K562 (cell line): ENCODE measurements around the gene CTTNBP2.

Experiments
- CREB3 ChIP-seq: fragments of 450-650 bp; conservative IDR thresholded peaks from 2 replicates; pipeline ENCODE4 v1.6.1; 2016; ENCODE audit warnings: missing genetic modification characterization, low read depth, mild to moderate bottlenecking, missing compliant biosample characterization, moderate library complexity
- TEAD4 ChIP-seq, 2 experiments: sonication (generic) in 1 of 2; formaldehyde crosslinking in 1 of 2; IDR thresholded peaks; 2 replicates each; pipeline versions ENCODE4 v1.6.1 to v1.8.0; 2012 to 2022; ENCODE audit warnings: borderline replicate concordance in 1 of 2, inconsistent platforms in 1 of 2, low read length in 1 of 2, mild to moderate bottlenecking in 1 of 2, missing genetic modification reagents in 1 of 2
- TF ChIP-seq, protein P1 (sequence below), 2 experiments: fragments of 450-650 bp; formaldehyde crosslinking in 1 of 2; IDR thresholded peaks; 2 replicates each; pipeline versions ENCODE4 v1.4.0 to v1.6.1; 2014 to 2020; ENCODE audit warnings: mild to moderate bottlenecking in 2 of 2, borderline replicate concordance in 1 of 2, low read depth in 1 of 2

DNA sequence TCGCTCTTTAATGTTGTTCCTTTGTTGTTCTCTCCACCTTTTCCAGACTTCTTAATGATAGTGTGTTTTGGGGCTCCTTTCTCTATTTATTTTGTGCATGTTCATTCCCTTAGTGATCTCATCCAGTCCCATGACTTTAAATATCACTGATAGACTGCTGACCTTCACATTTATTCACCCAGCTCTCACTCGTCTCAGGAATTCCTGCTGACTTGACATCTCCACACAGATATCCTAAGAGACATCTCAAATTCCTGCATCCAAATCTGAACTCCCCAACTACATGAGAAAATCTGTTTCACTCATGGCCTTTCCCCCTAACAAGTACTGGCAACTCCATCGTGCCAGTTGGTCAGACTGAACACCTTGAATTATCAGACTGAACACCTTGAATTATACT lies 111.2 kb downstream of the CTTNBP2 start:
- TF ChIP-seq CREB3 (tag) (no peak), TEAD4 (IDR thresholded peaks at IDR 0.05; ENCODE audit: low read length) (no peak), TEAD4 (CRISPR knock-in tag; IDR thresholded peaks at IDR 0.05; ENCODE audit: borderline replicate concordance) (no peak)
- TF ChIP-seq, protein P1, sequence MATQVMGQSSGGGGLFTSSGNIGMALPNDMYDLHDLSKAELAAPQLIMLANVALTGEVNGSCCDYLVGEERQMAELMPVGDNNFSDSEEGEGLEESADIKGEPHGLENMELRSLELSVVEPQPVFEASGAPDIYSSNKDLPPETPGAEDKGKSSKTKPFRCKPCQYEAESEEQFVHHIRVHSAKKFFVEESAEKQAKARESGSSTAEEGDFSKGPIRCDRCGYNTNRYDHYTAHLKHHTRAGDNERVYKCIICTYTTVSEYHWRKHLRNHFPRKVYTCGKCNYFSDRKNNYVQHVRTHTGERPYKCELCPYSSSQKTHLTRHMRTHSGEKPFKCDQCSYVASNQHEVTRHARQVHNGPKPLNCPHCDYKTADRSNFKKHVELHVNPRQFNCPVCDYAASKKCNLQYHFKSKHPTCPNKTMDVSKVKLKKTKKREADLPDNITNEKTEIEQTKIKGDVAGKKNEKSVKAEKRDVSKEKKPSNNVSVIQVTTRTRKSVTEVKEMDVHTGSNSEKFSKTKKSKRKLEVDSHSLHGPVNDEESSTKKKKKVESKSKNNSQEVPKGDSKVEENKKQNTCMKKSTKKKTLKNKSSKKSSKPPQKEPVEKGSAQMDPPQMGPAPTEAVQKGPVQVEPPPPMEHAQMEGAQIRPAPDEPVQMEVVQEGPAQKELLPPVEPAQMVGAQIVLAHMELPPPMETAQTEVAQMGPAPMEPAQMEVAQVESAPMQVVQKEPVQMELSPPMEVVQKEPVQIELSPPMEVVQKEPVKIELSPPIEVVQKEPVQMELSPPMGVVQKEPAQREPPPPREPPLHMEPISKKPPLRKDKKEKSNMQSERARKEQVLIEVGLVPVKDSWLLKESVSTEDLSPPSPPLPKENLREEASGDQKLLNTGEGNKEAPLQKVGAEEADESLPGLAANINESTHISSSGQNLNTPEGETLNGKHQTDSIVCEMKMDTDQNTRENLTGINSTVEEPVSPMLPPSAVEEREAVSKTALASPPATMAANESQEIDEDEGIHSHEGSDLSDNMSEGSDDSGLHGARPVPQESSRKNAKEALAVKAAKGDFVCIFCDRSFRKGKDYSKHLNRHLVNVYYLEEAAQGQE (IDR thresholded peaks at IDR 0.05; ENCODE audit: borderline replicate concordance) = no peak
- TF ChIP-seq, protein P1 (CRISPR knock-in tag; IDR thresholded peaks at IDR 0.05; ENCODE audit: low read depth) = no peak
